Loucy (cell line): ENCODE results near the gene BCL2L1.

Experiments used
- H2AFZ ChIP-seq: fragments of 200-600 bp; sonication (generic); 2 replicates; pipeline ENCODE4 v1.6.0; 2016; ENCODE audit warnings: antibody characterized with exemption, mild to moderate bottlenecking, low read length, moderate library complexity
- H3F3A ChIP-seq: fragments of 200-600 bp; 2 replicates; pipeline ENCODE4 v1.6.0; 2016; ENCODE audit warnings: antibody characterized with exemption, low read depth, mild to moderate bottlenecking
- H3K27me3 ChIP-seq: fragments of 200-600 bp; sonication (generic); 2 replicates; pipeline ENCODE4 v1.6.1; 2014; ENCODE audit warnings: low read length, mild to moderate bottlenecking; ENCODE audit not compliant: insufficient read depth, poor library complexity, severe bottlenecking
- H3K36me3 ChIP-seq: fragments of 200-600 bp; sonication (generic); 2 replicates; pipeline ENCODE4 v1.6.1; 2016; ENCODE audit warnings: low read length; ENCODE audit not compliant: insufficient read depth
- H3K4me1 ChIP-seq: fragments of 200-600 bp; sonication (generic); 2 replicates; pipeline ENCODE4 v1.5.1; 2014; ENCODE audit warnings: low read length, mild to moderate bottlenecking; ENCODE audit not compliant: insufficient read depth, poor library complexity, severe bottlenecking
- H3K4me2 ChIP-seq: fragments of 200-600 bp; sonication (generic); 2 replicates; pipeline ENCODE4 v1.6.0; 2014; ENCODE audit warnings: antibody characterized with exemption, low read length, low read depth, mild to moderate bottlenecking; ENCODE audit not compliant: poor library complexity, severe bottlenecking
- H3K4me3 ChIP-seq: fragments of 200-600 bp; sonication (generic); 2 replicates; pipeline ENCODE4 v1.5.1; 2014; ENCODE audit warnings: low read length, mild to moderate bottlenecking, mixed read lengths; ENCODE audit not compliant: poor library complexity, severe bottlenecking
- H3K79me2 ChIP-seq: fragments of 200-600 bp; sonication (generic); 2 replicates; pipeline ENCODE4 v1.6.1; 2014; ENCODE audit warnings: low read length; ENCODE audit not compliant: insufficient read depth
- H3K9ac ChIP-seq: fragments of 200-600 bp; sonication (generic); 2 replicates; pipeline ENCODE4 v1.6.0; 2014; ENCODE audit warnings: mild to moderate bottlenecking, low read depth, low read length, moderate library complexity; ENCODE audit not compliant: poor library complexity, severe bottlenecking
- H3K9me2 ChIP-seq: fragments of 200-600 bp; sonication (generic); replicated peaks from 2 replicates; pipeline ENCODE4 v1.6.1; 2016; ENCODE audit warnings: low read depth, low read length, mixed read lengths
- H3K9me3 ChIP-seq: fragments of 200-600 bp; sonication (generic); 2 replicates; pipeline ENCODE4 v1.6.1; 2014; ENCODE audit warnings: mild to moderate bottlenecking, antibody characterized with exemption, low read length, low read depth; ENCODE audit not compliant: insufficient read depth
- H4K20me1 ChIP-seq: fragments of 200-600 bp; sonication (generic); 2 replicates; pipeline ENCODE4 v1.6.0; 2014; ENCODE audit warnings: antibody characterized with exemption, low read length, mild to moderate bottlenecking; ENCODE audit not compliant: insufficient read depth, poor library complexity, severe bottlenecking
- EZH2phosphoT487 ChIP-seq: fragments of 200-600 bp; IDR thresholded peaks from 2 replicates; pipeline ENCODE4 v1.6.1; 2018; ENCODE audit warnings: antibody characterized with exemption, mild to moderate bottlenecking, moderate library complexity, borderline replicate concordance
- TF ChIP-seq, protein P1 (sequence below): fragments of 200-600 bp; sonication (generic); conservative IDR thresholded peaks from 2 replicates; pipeline ENCODE4 v1.5.1; 2014; ENCODE audit warnings: mild to moderate bottlenecking, antibody characterized with exemption, low read length

BCL2L1 gene

DNA sequence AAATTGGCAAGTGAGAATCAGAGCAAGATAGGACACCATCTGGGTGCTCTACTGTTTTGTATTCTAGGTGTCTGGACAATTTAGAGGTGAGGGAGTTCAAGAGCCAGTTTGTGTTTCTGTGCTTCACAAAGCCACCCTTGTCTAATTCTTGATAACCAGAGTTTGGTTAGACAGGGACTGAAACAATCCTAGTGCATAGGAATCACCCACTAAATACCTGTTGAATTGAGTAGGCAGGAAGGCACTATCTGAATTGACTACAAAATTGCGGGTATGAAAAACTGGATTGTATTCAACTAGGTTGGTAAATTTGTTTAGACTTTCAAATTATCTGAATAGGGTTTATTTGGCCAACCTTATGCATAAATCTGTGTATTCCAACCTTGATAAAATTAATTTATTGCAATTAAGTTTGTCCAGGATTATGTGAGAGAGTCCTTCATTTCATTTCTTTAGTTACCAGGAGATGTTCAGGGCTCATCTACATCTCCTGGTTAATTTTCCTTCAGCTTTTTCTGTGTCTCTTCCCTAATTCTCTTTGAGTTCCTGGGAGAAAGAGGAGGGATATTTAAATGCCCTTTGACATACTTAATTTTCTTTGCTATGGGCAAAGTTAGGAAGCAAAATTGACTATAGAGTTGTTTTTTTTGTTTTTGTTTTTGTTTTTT lies 18.1 kb upstream of the BCL2L1 start:
- Histone ChIP-seq H2AFZ (no peak overlapping the region), H3K4me1 (peaks cover 36% of the 10 kb centered on the region), H3F3A (no peaks in the 10 kb centered on the region), H4K20me1 (peaks cover 27% of the 10 kb centered on the region), H3K9ac (peak overlapping the region; percentile 93), H3K4me3 (peak overlapping the region; percentile 96), H3K36me3 (peaks cover 11% of the 10 kb centered on the region), H3K4me2 (peak overlapping the region; percentile 83), H3K9me3 (no peaks in the 10 kb centered on the region), H3K27me3 (no peaks in the 10 kb centered on the region), H3K79me2 (peaks cover 75% of the 10 kb centered on the region), H3K9me2 (no peaks in the 10 kb centered on the region)
- no peak for TF ChIP-seq EZH2phosphoT487
- TF ChIP-seq, protein P1, sequence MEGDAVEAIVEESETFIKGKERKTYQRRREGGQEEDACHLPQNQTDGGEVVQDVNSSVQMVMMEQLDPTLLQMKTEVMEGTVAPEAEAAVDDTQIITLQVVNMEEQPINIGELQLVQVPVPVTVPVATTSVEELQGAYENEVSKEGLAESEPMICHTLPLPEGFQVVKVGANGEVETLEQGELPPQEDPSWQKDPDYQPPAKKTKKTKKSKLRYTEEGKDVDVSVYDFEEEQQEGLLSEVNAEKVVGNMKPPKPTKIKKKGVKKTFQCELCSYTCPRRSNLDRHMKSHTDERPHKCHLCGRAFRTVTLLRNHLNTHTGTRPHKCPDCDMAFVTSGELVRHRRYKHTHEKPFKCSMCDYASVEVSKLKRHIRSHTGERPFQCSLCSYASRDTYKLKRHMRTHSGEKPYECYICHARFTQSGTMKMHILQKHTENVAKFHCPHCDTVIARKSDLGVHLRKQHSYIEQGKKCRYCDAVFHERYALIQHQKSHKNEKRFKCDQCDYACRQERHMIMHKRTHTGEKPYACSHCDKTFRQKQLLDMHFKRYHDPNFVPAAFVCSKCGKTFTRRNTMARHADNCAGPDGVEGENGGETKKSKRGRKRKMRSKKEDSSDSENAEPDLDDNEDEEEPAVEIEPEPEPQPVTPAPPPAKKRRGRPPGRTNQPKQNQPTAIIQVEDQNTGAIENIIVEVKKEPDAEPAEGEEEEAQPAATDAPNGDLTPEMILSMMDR: no peak

DNA sequence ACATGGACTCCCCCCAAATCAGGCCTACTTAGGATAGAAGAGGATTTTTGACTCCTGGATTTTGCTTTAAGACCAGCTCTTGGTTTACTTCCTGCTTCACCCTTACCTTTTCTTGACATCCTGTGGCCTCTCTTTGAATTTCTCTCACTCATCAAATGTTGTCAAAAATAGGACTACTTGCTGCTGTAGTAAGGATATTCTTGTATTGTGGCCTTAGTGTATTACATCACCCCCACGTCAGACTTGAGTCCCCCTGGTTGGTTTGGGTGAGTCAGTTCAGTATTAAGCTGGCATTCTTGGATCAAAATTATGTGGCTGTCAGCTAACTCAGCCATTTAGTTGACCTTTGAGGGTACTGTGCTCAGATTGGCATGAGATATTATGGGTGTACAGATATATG lies 17.5 kb upstream of the BCL2L1 start:
- Histone ChIP-seq H3K4me1 (peaks cover 30% of the 10 kb centered on the region), H3K36me3 (peaks cover 6% of the 10 kb centered on the region; the same call in 1 of the 2 replicates), H3F3A (no peaks in the 10 kb centered on the region), H3K4me2 (peak overlapping the region; percentile 83), H3K9ac (peak overlapping the region; percentile 93), H2AFZ (no peak overlapping the region), H3K79me2 (peaks cover 69% of the 10 kb centered on the region), H3K4me3 (peak overlapping the region; percentile 96), H3K9me2 (no peaks in the 10 kb centered on the region), H3K27me3 (no peaks in the 10 kb centered on the region), H3K9me3 (no peaks in the 10 kb centered on the region), H4K20me1 (peaks cover 23% of the 10 kb centered on the region)
- TF ChIP-seq, protein P1: no peak
- TF ChIP-seq EZH2phosphoT487: no peak

DNA sequence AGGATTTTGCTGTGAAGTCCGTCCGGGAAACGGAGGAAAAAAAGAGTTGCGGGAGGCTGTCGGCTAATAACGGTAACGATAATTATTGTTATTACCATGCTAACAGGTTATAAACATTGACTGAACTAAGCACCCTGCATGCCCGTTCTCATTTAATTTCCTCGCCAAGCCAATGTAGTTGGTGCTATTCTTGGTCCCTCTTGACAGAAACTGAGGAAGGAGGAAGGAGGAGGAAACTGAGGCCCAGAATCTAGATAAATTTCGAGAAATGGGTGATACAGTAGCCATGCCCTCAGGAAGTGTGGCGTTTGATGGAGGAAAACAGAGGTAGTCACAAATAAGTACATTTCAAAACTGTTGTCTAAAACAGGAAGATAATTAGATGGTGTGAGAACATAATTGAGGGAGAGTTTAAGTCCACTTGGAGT lies 16.9 kb upstream of the BCL2L1 start:
- Histone ChIP-seq H3K4me2 (peak overlapping the region; percentile 83), H2AFZ (peak overlapping the region; percentile 76), H3K9ac (peak overlapping the region; percentile 93), H3F3A (no peaks in the 10 kb centered on the region), H3K27me3 (no peaks in the 10 kb centered on the region), H3K9me3 (no peaks in the 10 kb centered on the region), H3K4me3 (peak overlapping the region; percentile 96), H3K9me2 (no peaks in the 10 kb centered on the region), H3K4me1 (peaks cover 24% of the 10 kb centered on the region), H3K36me3 (peaks cover 3% of the 10 kb centered on the region; the same call in 1 of the 2 replicates), H3K79me2 (peaks cover 63% of the 10 kb centered on the region), H4K20me1 (peaks cover 23% of the 10 kb centered on the region)
- TF ChIP-seq EZH2phosphoT487: no peak
- TF ChIP-seq, protein P1: 0 out of 2 replicates have a peak, but pooled peaks have one; percentile 1
